Glomerular endothelial cell (primary cell): Measurements from ENCODE around the gene SHC1. TPM values are rescaled to one million over a fixed set of nuclear protein-coding genes. Genes with fewer than 3 reads are reported as not detected.

ENCODE experiments used
- DNase-seq: peaks from one replicate; pipeline ENCODE4 v3.0.0-alpha.2; 2011; ENCODE audit warnings: low read depth, low spot score; ENCODE audit errors: extremely low read depth
- total RNA-seq: library from RNA; depleted of rRNA; stranded (reverse); fragments of >200 nt; gene quantifications from 2 replicates; pipeline ENCODE4 v1.2.3, GENCODE V29; 2015

SHC1 gene
- total RNA-seq, 1 donor from 2014 or later = 313 TPM

GRCh38 chr1:155009221-155009711, 38.7 kb upstream of the SHC1 start:
- DNase-seq = no peak

DNA sequence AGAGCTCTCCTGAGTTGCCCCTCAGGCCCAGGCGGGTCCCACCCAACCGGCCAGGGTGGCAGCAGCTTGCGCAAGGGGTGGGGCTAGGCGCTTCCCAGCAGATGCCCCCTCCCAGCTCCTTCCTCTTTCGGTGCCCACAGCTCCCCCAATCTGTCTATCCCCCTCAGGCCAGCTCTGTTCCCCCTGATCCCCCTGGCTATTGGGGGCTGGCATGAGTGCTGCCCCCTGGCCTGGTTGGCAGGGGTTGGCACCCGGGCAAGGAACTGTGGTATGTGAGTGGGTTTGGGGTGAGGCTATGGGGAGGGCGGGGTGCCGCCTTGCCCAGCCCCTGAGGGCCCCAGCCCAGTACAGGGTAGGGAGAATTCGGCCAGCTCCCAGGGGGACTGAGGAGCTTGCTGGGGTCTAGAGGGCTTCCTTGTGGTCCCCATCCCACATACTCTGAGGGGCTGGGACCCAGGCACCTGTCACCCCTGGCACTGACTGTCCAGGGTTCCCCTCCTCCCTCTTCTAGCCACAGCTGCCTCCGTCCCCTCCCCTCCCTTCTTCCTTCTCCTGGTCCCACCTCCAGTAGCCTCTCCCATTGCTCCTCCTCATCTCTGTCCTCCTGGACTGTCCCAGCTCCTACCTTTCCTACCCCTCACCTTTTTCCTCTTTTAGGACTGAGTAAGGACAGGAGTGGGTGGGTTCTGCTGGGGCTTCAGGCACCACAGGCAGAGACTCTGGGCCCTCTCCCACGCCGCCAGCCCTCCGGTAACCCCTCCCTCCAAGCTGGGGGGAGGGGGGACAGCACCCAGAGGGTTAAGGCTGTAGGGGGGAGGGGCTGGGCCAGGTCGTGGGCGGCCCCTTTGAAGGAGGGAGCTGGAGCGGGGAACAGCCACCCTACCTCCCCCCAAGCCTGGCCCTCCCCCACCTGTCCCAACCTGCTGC, 37.7 kb upstream of the SHC1 start:
- DNase-seq = no peak

GRCh38 chr1:155007251-155007828, 36.8 kb upstream of the SHC1 start:
- DNase-seq = no peak

GRCh38 chr1:155006601-155007101, 36.1 kb upstream of the SHC1 start:
- DNase-seq = no peak

- no peak for DNase-seq
These were observed 34.8 kb upstream of the SHC1 start for GRCh38 chr1:155005076-155006011.

- DNase-seq = no peak
These were observed 34.0 kb upstream of the SHC1 start for GRCh38 chr1:155004352-155005075.

DNA sequence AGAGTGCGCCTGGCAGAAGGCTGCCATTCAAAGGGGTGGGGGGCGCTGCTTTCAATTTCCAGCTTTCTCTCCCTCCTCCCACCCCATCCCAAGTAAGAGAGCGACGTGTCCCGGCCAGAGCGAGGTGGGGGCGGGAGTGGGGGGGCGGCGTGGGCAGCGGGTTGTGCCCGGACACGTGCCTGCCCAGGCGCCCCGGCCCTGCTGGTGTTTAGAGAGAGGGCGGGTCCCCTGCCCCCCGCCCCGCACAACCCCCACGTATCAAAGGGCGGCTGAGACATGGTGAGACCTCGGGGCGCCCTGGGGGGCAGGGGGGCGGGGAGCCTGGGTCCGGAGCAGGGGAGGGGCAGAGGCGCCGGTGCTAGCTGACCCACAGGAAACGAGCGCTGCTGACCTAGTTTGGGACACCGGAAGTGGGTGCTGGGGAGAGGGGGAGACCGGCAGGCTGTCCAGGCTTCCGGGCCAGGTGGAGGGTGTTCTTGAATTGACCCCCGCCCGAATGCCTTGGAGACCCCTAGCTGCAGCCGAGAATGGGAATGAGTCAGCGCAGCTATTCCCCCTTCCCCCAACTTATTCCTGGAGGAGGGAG, 33.3 kb upstream of the SHC1 start:
- DNase-seq = no peak

DNA sequence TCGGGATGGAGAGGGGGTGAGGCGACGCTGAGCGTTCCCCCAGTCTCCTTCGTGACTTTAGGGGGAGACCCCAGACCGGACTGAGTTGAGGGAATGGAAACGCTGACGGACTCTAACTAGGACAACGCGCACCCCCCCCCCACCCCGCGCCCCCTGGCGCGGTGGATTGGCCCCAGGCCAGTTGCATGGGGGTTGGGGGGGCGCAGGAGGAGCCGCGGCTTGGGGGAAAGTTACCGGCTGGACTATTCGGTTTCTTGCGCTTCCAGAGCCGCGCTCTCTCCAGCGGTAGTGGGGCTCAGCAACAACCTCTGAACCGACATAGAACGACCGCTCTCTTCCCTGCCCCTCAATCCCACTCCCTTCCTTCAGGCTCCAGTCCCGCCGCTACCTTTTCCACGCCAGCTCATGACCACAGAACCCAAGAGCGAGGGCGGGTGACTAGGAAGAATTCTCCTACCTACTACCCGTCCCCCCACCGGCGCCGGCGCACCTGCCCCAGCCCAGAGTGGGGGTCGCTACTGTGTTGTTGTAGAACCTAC, 32.7 kb upstream of the SHC1 start:
- DNase-seq = no peak

- DNase-seq = no peak
These were observed 32.1 kb upstream of the SHC1 start, which contains the start of gene ZBTB7B for GRCh38 chr1:155002464-155003226. Gene ZBTB7B, plus strand, starts transcription at chr1:155002802. Its CDS starts 11,859 bp downstream, at chr1:155014661.

GRCh38 chr1:155001675-155002463, 31.3 kb upstream of the SHC1 start:
- peak; percentile 79 for DNase-seq

DNA sequence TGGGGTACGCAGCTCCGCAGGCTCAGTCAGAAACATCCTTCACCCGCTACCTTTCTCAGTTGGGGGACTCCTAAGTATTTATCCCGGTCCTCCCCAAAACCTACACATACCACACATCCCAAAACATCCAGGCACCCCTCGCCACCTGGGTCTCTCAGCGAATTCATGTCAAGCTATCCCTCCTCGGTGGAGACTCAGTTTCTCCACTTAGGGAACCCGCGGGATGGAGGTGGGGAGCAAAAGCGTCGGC, 30.8 kb upstream of the SHC1 start:
- no peak for DNase-seq

DNA sequence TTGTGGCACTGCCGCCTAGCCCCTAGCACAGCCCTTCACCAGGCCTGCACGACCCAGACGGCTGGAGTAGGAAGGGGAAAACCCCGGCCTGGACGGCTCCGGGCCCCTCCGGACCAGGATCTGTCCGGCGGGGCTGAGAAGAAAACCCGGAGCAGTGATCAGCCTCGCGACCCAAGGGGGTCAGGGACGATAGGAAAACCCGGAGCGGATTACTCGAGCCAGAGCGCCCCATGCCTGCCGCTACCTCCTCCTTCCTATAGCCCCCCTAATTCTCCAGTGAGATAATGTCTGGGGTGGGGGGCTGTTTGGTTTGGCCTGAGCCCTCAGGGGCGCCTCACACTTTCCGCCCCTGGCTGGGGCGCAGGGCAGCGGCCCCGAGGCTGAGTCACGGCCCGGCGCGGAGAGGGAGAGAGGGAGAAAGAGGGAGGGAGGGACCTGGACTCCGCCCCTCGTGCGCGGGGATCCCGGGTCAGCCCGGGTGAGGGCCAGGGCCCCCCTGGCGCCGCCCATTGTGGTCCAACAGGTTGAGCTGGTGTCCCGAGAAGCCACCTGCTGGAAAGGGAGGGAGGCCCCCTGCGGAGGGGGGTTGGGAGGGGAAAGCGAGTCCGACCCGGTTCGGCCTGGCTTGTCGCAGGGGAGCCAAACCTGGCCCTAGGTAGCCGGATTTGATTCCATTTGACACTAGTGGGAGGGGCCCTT, 30.3 kb upstream of the SHC1 start:
- no peak for DNase-seq

DNA sequence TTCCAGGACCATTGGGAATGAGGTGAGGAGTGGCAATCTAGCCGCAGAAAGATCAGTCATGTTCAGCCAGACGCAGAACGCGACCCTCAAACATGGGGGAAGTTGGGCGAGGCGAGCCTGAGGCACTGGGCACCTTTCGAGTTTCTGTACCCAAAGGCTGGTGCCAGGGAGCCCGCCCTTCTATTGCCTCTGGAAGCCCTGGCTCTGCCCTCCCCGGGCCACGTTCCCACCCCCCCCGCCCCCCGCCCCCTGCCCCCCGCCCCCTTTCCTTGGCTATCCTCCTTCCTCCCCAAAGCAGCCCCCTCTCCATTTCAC, 29.8 kb upstream of the SHC1 start:
- DNase-seq = no peak

DNA sequence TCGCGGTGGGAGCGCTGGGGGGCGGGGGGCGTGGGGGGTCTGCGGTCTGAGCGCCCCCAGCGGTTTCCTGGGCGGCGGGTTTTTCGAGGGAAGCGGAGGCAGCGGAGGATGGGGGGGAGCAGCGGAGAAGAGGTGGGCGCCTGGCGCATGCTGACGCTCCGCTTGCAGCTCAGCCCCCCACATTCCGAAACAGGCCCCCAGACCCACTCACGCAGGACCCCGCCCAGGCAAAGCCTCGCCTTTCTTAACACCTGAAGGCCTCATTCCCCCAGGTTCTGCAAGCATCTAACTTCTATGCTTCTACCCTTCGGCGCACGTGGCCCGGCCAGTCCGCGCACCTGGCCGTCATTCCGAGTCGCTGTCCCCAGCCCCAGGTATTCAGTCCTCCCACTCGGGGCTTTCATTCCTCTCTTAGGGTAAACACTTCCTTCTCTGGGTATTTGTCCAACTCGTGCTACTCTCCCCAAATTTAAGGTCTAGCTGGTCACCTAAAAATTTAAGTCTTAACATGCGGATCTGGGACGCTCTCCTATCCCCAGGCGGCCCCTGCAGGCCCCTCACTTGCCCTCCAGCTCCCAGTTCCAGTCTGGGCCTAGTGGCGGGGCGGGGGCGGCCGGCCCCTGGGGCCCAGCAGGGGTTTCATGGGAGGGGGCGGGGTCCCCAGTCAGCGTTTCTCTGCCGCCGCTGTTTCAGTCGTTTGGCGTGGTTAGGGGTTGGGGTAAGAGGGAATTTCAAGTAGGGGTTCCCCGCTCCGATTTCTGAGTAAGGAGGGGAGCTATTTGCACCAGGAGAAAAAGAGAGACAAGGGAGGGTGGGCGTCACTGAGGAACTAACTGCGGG, 29.2 kb upstream of the SHC1 start:
- no peak for DNase-seq

- no peak for DNase-seq
These were observed 28.4 kb upstream of the SHC1 start for GRCh38 chr1:154998818-154999570.

DNA sequence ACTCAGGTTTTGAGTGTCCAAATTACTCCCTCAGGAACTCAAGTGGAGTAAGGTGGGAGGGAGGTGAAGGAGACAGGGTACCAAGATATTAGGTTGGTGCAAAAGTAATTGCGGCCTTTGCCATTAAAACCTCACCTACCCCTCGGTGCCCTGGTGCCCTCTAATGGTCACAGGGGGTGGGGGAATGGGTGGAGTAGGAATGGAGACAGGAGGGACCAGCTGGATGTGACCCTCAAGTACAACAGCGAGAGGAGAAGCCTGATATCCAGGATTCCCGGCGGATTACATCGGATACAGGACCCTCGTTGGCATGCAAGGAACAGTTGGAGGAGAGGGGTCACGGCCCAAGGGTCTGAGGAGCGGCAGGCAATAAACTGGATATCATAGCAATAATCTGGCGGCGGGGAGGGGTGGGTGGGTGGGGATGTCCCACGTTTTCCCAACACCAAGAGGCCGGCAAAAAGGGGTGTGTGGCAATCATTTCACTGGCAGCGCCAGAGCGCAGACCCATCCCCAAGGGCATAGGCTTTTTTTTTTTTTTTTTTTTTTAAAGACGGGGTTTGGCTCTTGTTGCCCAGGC, 27.7 kb upstream of the SHC1 start:
- DNase-seq = no peak
